ENCODE measurements around the gene C6. TPM values are rescaled to one million over a fixed set of nuclear protein-coding genes. Genes with fewer than 3 reads are reported as not detected.

The C6 gene
- total and polyA plus RNA-seq, 2 of the 13 experiments (the other 11 are each of a cell fraction or from before 2014, with no cell fraction given), result 0.28 to 4.7 TPM

DNA sequence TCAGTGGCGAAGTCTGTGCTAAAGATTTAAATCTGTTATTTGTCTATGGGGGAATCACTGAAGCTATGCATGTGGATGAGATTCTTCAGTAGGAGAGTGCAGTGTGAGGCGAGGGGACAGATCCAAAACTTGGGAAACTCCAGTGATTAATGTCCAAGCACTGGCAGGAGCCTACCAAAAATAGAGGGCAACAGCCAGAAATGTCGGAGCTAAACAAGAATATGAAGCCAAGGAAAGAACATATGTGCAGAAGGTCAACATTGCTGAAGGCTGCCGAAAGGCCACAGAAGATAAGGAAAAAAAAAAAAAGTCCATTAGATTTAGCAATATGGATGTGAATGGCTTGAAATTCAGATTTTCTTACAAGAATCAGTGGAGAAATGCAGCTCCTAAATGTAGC lies 61.8 kb downstream of the C6 start (continued):
- TF ChIP-seq, protein P1, sequence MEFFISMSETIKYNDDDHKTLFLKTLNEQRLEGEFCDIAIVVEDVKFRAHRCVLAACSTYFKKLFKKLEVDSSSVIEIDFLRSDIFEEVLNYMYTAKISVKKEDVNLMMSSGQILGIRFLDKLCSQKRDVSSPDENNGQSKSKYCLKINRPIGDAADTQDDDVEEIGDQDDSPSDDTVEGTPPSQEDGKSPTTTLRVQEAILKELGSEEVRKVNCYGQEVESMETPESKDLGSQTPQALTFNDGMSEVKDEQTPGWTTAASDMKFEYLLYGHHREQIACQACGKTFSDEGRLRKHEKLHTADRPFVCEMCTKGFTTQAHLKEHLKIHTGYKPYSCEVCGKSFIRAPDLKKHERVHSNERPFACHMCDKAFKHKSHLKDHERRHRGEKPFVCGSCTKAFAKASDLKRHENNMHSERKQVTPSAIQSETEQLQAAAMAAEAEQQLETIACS (CRISPR knock-in tag; IDR thresholded peaks at IDR 0.05), result no peak
- TF ChIP-seq, protein P2, sequence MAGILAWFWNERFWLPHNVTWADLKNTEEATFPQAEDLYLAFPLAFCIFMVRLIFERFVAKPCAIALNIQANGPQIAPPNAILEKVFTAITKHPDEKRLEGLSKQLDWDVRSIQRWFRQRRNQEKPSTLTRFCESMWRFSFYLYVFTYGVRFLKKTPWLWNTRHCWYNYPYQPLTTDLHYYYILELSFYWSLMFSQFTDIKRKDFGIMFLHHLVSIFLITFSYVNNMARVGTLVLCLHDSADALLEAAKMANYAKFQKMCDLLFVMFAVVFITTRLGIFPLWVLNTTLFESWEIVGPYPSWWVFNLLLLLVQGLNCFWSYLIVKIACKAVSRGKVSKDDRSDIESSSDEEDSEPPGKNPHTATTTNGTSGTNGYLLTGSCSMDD (CRISPR knock-in tag; IDR thresholded peaks at IDR 0.05), result no peak
- no peak for TF ChIP-seq ZNF333 (CRISPR knock-in tag; IDR thresholded peaks at IDR 0.05; ENCODE audit: borderline replicate concordance)
- TF ChIP-seq, protein P3, sequence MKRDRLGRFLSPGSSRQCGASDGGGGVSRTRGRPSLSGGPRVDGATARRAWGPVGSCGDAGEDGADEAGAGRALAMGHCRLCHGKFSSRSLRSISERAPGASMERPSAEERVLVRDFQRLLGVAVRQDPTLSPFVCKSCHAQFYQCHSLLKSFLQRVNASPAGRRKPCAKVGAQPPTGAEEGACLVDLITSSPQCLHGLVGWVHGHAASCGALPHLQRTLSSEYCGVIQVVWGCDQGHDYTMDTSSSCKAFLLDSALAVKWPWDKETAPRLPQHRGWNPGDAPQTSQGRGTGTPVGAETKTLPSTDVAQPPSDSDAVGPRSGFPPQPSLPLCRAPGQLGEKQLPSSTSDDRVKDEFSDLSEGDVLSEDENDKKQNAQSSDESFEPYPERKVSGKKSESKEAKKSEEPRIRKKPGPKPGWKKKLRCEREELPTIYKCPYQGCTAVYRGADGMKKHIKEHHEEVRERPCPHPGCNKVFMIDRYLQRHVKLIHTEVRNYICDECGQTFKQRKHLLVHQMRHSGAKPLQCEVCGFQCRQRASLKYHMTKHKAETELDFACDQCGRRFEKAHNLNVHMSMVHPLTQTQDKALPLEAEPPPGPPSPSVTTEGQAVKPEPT (CRISPR knock-in tag; IDR thresholded peaks at IDR 0.05; ENCODE audit: low read depth), result no peak

DNA sequence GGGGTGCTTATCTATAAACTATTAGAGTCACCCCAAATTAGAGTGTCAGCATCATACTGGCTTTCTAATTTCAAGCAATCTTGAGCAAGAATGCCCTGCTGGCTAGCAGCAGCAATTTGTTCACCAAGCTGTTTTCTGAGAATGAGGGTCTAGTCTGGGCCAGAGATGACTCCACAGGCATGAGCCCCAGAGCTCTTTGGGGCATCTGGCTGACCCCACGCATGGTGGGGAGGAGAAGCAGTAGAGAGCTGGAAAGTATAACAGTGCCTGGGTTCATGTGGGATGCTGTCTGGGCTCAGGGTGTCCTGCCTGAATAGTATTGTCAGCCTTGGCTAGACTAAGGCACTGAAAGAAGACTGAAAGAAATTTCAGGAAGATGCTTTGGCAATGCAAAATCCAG lies 64.9 kb downstream of the C6 start:
- H3K4me2 ChIP-seq (ENCODE audit: low read depth, low read length), result no peak overlapping the region
- TF ChIP-seq ZNF709 (CRISPR knock-in tag; IDR thresholded peaks at IDR 0.05) (no peak), GZF1 (CRISPR knock-in tag; IDR thresholded peaks at IDR 0.05) (no peak), ZNF552 (CRISPR knock-in tag; IDR thresholded peaks at IDR 0.05; ENCODE audit: borderline replicate concordance) (no peak), ZNF629 (CRISPR knock-in tag; conservative IDR thresholded peaks at IDR 0.05) (no peak), NCOA5 (CRISPR knock-in tag; IDR thresholded peaks at IDR 0.05) (no peak), SOX13 (IDR thresholded peaks at IDR 0.05) (no peak), SOX13 (CRISPR knock-in tag; conservative IDR thresholded peaks at IDR 0.05 in 1 of 2, IDR thresholded peaks at IDR 0.05 in 1 of 2) (no peak), MED13 (CRISPR knock-in tag; IDR thresholded peaks at IDR 0.05) (no peak), NFIC (IDR thresholded peaks at IDR 0.05; ENCODE audit: low read length) (no peak), CREB1 (IDR thresholded peaks at IDR 0.05) (no peak), CREB1 (CRISPR knock-in tag; IDR thresholded peaks at IDR 0.05) (no peak), ZNF782 (CRISPR knock-in tag; IDR thresholded peaks at IDR 0.05; ENCODE audit: borderline replicate concordance) (no peak), SAFB2 (CRISPR knock-in tag; IDR thresholded peaks at IDR 0.05; ENCODE audit: borderline replicate concordance, low read depth) (no peak)
- TF ChIP-seq, protein P4, sequence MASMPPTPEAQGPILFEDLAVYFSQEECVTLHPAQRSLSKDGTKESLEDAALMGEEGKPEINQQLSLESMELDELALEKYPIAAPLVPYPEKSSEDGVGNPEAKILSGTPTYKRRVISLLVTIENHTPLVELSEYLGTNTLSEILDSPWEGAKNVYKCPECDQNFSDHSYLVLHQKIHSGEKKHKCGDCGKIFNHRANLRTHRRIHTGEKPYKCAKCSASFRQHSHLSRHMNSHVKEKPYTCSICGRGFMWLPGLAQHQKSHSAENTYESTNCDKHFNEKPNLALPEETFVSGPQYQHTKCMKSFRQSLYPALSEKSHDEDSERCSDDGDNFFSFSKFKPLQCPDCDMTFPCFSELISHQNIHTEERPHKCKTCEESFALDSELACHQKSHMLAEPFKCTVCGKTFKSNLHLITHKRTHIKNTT (CRISPR knock-in tag; IDR thresholded peaks at IDR 0.05), result no peak
- no peaks in the 10 kb centered on the region for H3K4me1 ChIP-seq (ENCODE audit: insufficient read depth, low read length)
- no peak overlapping the region for H3K9ac ChIP-seq (ENCODE audit: insufficient read depth, low read depth, low read length)
- H4K20me1 ChIP-seq (ENCODE audit: insufficient read depth, low read length), result no peaks in the 10 kb centered on the region
- H3K36me3 ChIP-seq (replicated peaks in 1 of 2; ENCODE audit: control insufficient read depth in 1 of 2, insufficient read depth in 2 of 2, low read length in 2 of 2), result no peaks in the 10 kb centered on the region
- ChIA-PET POLR2A (no interaction called here), CTCF (ENCODE audit: low intra/inter-chr PET ratio, low total read pairs) (no interaction called here)
- H3K4me3 ChIP-seq (replicated peaks in 1 of 3; ENCODE audit: insufficient read depth in 1 of 3, low read depth in 2 of 3, low read length in 3 of 3), result no peak overlapping the region
- intact Hi-C loops (cut with micrococcal nuclease; ENCODE audit: unreplicated experiment), result no loop called here
- H3K27me3 ChIP-seq (ENCODE audit: control insufficient read depth in 1 of 2, insufficient read depth in 2 of 2, low read length in 2 of 2), result no peaks in the 10 kb centered on the region
- BruUV-seq (replicated peaks), result no TSS peak
- no peak for ATAC-seq
- no peaks in the 10 kb centered on the region for H3K79me2 ChIP-seq (ENCODE audit: insufficient read depth, low read length)
- in situ Hi-C loops (cut with HindIII; ENCODE audit: extremely low pct_ligation_motif_present, low pct_unique_long_range_greater_than_20kb), result no loop called here
- no peak for DNase-seq (ENCODE audit: low spot score)
- 13% methylated on average over 1 of the region's 1 CpG for WGBS (ENCODE audit: low lambda C conversion rate)
- FAIRE-seq, result no peak
- no peak overlapping the region for H3K27ac ChIP-seq (ENCODE audit: extremely low read length, insufficient read depth, low read length)
- H3K9me3 ChIP-seq (ENCODE audit: low read length), result no peaks in the 10 kb centered on the region
- H2AFZ ChIP-seq (ENCODE audit: low read length), result no peak overlapping the region

All from HepG2 (cell line).